NAMALWA (cell line): ENCODE results near the gene PSAPL1.

Source experiments
- DNase-seq: peaks from one replicate; pipeline ENCODE4 v3.0.0-alpha.2; 2015; ENCODE audit warnings: low spot score

PSAPL1 gene

DNA sequence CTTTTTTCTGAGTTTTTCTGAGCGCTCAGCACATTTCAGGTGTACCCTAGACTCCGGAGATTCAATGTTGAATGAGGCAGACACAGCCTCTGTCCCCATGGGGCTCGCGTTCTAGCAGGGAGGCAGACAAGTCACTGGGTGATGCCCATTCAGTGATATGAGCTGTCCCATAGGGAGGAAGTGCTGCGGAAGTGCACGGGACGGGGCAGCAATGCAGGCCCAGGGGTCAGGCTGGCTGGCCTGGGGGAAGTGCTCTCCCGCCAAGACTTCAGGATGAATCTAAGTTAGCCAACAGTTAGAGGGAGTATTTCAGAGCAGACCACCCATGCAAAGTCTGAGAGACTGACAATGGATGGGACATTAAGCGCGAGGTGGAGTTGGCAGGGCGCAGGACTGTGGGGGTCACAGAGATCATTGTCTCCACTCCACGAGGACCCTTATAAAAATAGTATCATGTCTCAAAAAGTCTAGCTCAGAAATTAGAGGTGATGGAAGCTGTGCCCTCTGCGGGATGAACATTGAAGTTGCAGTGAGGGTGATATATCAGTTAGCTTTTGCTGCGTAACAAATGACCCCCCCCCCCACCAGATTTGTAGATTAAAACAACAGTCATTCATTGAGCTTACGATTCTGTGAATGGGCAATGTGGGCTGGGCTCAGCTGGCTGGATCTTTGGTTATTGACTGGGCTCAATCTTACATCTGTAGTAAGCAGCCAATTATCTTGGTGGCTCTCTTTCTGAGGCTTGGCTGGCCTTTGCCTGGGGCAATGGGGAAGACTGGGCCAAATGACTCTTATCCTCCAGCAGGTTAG lies 16.4 kb downstream of the PSAPL1 start:
- no peak for DNase-seq

GRCh38 chr4:7417639-7418038 lies 17.1 kb downstream of the PSAPL1 start:
- DNase-seq: no peak

DNA sequence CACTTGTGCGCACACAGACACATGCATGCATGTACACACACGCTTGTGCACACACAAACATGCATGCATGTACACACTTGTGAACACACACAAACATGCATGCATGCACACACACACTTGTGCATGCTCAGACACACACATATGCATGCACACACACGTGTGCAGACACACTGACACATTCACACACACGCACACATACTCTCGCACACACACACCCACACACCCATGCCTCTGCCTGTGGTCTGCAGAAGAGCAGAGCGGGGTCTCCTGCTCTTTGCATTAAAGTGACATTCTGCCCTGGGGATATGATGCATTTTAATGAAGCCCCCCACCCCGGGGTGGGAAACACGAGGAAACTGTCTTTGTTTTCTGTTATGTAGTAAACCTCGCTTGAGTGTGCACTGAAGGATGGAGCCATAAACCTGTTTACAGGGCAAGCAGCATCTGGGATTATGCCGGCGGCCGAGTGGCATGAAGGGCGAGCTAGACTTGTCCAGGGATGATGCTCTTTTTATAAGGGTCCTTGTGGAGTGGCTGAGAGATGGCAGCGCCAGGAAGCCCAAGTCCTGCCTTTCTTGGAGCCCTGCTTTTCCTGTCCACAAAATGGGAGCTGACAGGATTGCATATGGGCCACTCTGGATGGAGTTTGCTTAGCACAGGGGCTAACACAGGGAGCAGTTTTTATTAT lies 17.8 kb downstream of the PSAPL1 start:
- DNase-seq: no peak

- DNase-seq: no peak
Observed at GRCh38 chr4:7415927-7416686, 18.6 kb downstream of the PSAPL1 start.

DNA sequence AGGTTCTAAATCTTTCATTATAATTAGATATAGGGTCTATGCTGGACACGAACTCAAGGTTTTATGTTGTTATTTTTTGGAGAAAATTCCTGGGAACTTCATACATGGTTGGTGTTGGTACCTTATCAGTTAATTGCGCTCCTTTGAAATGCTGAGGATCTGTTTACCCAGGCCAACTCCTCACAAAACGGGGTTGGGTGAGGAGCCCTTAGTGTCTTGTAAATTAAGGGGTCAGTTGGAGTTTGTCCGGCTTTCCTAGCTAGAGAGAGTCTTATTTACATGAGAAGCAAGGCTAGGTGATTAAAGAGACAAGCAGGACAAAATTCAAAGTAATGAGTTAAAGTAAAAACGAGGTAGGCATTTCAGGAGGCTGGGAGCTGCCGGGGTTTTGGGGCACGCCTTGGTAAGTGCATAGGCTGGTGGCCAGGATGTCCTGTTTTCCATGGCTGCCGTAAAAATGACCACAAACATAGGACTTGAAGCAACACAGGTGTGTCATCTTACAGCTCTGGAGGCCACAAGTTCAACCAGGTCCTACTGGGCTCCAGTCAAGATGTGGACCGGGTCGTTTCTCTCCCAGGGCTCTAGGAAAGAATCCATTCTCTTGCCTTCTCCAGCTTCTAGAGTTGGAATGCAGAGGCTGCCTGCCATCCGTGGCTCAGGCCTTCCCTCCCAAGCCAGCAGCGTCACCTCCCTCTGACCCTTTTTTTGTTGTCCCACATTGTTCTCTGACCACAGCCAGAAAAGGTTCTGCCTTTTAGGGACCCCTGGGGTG lies 19.8 kb downstream of the PSAPL1 start:
- no peak for DNase-seq

- no peak for DNase-seq
Observed at GRCh38 chr4:7414046-7414445, 20.7 kb downstream of the PSAPL1 start.

DNA sequence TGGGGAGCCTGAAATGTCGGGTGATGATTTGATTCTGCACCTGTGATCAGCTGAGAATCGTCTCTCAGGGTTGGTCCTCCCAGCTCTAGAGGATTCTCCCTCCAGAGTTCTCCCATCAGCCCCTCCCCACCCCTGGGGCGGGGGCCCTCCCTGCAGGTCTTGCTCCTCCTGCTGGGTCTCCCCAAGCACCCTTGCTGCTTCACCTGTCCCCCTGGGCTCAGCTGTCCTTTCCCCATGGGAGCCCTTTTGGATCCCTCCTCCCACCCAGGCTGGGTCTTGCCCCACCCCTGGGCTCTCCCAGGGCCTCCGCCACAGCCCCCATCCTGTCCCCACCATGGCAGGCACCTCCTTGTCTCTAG lies 22.2 kb downstream of the PSAPL1 start:
- no peak for DNase-seq

DNA sequence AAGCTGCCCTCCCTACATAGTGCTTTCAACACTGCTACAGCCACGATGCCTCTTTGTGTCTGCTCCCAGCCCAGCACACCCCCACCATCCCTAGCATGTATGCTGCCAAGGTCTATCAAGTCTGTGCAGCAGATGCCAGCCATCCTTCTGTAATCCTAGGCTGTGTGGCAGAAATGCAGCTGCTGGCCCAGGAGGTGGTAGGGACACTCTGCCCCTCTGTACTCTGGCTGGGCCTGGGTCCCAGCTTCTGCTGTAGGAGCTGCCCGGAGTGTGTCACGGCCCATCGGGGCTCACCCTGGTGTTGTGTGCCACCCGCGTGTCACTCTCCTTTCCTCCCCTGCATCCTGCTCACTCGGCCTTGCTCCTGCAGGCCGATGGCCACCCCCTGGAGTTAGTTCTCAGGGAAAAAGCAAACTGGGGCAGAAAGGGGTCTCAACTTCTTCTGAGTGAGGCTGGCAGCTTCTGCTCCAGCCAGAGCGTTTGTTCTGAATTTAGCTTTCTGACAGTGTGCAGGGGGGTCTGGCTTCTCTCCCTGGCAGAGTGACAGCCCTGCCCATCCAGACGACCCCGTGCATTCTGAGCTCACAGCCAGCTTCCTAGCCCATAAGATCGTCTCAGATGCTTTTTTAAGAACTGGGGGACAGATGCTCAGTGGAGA lies 22.7 kb downstream of the PSAPL1 start:
- DNase-seq: no peak

DNA sequence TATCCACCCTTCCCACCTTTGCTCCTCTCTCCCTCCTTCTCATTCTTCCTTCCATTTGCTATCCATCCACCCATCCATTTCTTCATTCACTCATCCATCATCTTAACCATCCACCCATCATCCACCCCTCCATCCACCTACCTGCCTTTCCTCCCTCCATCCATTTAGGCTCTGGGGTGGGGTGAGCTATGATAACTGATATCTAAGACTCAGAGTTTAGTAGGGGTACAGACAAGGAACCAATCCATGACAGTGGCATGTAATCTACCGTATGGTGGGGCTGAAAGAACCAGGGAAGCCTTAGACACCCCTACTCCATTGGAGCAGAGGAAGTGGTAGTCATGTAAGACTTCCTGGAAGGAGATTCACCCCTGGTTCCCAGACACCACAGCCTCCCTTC lies 23.2 kb downstream of the PSAPL1 start:
- DNase-seq: no peak

- DNase-seq: no peak
Observed at GRCh38 chr4:7410446-7410845, 24.3 kb downstream of the PSAPL1 start.

DNA sequence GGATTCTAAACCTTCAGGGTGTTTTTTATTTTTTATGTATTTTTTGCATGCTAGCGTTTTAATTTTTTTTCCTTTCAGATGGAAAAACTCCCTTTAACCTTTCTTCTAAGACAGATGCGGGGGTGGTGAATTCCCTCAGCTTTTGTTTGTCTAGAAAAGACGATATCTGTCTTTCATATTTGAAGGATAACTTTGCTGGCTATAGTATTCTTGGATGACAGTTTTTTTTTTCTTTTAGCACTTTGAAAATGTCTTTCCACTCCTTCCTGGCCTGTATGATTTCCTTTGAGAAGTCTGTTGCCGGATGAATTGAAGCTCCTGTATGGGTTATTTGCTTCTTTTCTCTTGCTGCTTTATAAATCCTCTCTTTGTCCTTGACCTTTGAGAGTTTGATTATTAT lies 26.6 kb downstream of the PSAPL1 start:
- no peak for DNase-seq

DNA sequence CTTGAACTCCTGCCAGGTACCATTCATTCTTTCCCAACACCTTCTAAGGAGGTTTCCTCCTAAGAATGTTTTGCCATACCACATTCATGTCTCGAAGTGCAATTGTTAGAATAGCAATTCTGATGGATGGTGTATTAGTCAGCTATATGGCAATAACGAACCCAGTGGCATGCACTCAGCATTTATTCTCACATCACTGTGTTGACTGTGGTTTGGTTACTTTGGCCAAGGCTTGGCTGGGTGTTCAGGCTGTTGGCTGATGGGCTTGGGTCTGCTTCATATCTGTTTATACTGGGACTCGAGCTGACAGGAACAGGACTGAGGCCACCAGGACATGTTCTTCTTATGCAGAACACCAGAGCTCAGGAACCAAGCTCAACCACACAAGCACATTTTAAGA lies 31.7 kb downstream of the PSAPL1 start:
- DNase-seq: no peak

DNA sequence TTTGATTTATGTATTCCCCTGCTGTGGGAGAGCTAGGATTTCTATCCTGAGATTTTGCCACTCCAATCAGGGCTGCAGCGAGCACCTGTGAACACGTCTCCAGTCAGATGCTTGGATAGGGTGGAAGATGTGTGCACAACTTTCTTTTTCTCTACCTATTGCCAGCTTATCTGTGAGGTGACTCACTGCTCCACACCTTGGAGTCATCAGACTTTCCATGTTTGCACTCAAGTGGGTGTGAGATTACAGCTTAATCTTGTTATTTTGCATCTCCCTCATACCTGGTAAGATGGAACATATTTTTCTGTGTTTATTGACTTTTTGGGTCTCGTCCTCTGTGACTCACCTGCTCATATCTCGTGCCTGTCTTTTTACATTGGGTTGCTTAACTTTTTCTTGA lies 32.2 kb downstream of the PSAPL1 start:
- DNase-seq: no peak

DNA sequence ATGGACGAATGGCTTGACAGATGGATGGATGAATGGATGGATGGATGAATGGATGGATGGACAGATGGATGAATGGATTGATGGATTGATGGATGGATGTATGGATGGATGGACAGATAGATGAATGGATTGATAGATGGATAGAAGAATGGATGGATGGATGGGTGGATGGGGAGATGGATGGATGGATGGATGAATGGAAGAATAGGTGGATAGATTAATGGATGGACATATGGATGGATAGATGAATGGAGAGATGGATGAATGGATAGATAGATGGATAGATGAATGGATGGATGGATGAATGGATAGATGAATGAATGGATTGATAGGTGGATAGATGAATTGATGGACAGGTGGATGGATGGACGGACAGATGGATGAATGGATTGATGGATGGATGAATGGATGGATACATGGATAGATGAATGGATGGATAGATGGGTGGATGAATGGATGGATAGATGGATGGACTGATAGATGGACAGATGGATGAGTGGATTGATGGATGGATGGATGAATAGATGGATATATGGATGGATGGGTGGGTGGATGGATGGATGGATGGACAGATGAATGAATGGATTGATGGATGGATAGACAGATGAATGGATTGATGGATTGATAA lies 33.9 kb downstream of the PSAPL1 start:
- no peak for DNase-seq

DNA sequence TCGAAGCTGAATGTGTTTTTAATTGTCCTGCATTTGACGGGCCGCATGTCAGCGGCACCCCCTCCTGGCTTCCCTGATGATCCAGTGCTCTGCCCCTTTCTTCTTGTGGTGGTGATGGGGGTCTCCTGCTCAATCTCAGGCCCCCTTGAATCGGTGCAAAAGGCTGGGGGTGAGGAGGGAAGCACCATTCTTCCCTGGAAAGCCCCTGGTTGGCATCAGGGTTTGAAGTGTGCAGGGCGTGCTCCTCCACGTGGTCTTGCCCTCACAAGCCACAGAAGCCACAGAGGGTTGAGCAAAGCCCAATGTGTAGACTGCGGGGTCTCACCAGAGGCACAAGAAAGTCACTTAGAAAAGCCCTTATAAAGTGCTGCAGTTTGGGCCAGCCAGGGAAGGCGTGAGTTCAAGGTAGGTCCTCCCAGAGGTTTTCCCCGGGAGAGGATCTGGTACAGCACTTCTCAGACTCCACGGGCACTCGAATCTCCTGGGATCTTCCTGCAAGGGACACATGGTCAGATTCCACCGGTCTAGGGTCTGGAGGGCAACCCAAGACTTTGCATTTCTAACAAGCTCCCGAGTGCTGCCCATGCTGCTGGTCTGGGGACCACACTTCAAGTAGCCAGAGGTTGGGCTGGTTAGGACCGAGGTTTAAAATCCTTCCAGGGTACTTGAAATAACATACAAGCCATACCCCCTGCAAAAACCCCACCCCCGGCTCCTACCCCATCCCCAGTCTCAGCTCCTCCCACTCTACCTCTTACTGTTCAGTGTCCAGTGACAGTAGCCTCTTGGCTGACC lies 35.1 kb downstream of the PSAPL1 start:
- no peak for DNase-seq

- no peak for DNase-seq
Observed at GRCh38 chr4:7398788-7399439, 35.8 kb downstream of the PSAPL1 start.

DNA sequence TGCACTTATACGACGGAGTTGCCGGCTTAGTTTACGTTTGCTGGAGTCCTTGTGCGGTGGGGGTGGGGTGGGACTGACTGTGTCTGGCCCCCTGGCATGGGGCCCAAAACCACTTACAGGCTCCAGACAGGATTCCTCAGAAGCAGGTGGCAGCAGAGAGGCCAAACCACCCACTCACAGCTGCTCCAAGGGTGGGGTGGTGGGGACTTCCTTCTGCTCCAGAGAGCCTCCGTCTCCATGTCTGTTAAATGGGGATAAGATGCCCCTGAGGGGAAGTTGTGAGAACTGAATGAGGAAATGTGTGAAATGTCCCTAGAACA lies 36.7 kb downstream of the PSAPL1 start:
- DNase-seq: no peak

GRCh38 chr4:7397206-7398103 lies 37.3 kb downstream of the PSAPL1 start:
- no peak for DNase-seq
